Measurements from ENCODE around the gene YEATS4. TPM values are rescaled to one million over a fixed set of nuclear protein-coding genes. Genes with fewer than 3 reads are reported as not detected.

YEATS4 gene
- total RNA-seq, 1 experiment from 2014 or later, result 20.9 TPM

- DNase-seq (ENCODE audit: low read depth, low spot score) (no peak), ATAC-seq (no peak)
- H3K9me3 ChIP-seq (ENCODE audit: control insufficient read depth, insufficient read depth, low read depth, low read length), result no peaks in the 10 kb centered on the region
- H3K4me1 ChIP-seq (ENCODE audit: control insufficient read depth, insufficient read depth, low read length), result no peaks in the 10 kb centered on the region
- intact Hi-C loops (cut with micrococcal nuclease; ENCODE audit: unreplicated experiment), result loop anchor here (10.0 kb wide), 1 partner anchor 222 kb away; no protein-coding TSS in a partner anchor
- no peak overlapping the region for H3K27ac ChIP-seq (ENCODE audit: low read length)
- CTCF ChIA-PET, result no interaction called here
- no peaks in the 10 kb centered on the region for H3K36me3 ChIP-seq (ENCODE audit: control insufficient read depth, insufficient read depth, low read length)
- TF ChIP-seq TCF7L2 (IDR thresholded peaks at IDR 0.05; ENCODE audit: low read depth, low read length) (no peak), POLR2AphosphoS5 (IDR thresholded peaks at IDR 0.05; ENCODE audit: low read depth, low read length) (no peak)
- H3K27me3 ChIP-seq (ENCODE audit: control insufficient read depth, insufficient read depth, low read length), result no peaks in the 10 kb centered on the region
- BruUV-seq (replicated peaks), result no TSS peak
- in situ Hi-C loops (cut with HindIII; ENCODE audit: low pct_unique_long_range_greater_than_20kb, low sequenced_read_pairs), result no loop called here
- H3K4me3 ChIP-seq (ENCODE audit: low read depth in 2 of 2, low read length in 2 of 2), result no peak overlapping the region
- POLR2A ChIA-PET, result no interaction called here
Observed at GRCh38 chr12:69352904-69353303, 6.6 kb upstream of the YEATS4 start.

DNA sequence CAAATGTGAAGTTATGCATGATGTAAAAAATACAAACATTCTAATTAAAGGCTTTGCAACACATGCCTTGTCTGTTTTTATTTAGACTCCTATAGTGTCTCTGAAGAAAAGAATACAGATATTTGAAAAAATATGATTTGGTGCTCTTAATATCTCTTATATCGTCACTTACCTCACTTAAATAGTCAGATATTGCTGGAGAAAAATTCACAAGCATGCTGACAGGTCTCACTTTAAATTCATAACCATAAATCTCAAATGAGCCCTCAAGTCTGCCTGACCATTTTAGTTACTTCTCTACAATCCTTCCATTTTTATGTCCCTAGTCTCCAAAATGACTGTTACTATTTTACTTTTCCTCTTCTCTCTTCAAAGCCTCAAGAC lies 5.4 kb upstream of the YEATS4 start:
- CTCF ChIA-PET, result interaction anchor here (0.6 kb wide), 1 partner anchor 670 kb away, joined by 3 read pairs; no protein-coding TSS in a partner anchor
- no peak for DNase-seq (ENCODE audit: low read depth, low spot score)
- ATAC-seq, result no peak
- in situ Hi-C loops (cut with HindIII; ENCODE audit: low pct_unique_long_range_greater_than_20kb, low sequenced_read_pairs), result no loop called here
- Histone ChIP-seq H3K27me3 (ENCODE audit: control insufficient read depth, insufficient read depth, low read length) (no peaks in the 10 kb centered on the region), H3K4me1 (ENCODE audit: control insufficient read depth, insufficient read depth, low read length) (peaks cover 5% of the 10 kb centered on the region; the same call in 1 of the 2 replicates), H3K4me3 (ENCODE audit: low read depth in 2 of 2, low read length in 2 of 2) (no peak overlapping the region), H3K27ac (ENCODE audit: low read length) (no peak overlapping the region), H3K9me3 (ENCODE audit: control insufficient read depth, insufficient read depth, low read depth, low read length) (no peaks in the 10 kb centered on the region), H3K36me3 (ENCODE audit: control insufficient read depth, insufficient read depth, low read length) (no peaks in the 10 kb centered on the region)
- TF ChIP-seq TCF7L2 (IDR thresholded peaks at IDR 0.05; ENCODE audit: low read depth, low read length), result no peak
- no peak for TF ChIP-seq SIN3A (IDR thresholded peaks at IDR 0.05; ENCODE audit: borderline replicate concordance, insufficient read depth, low read depth, low read length)
- no peak for TF ChIP-seq POLR2AphosphoS5 (IDR thresholded peaks at IDR 0.05; ENCODE audit: low read depth, low read length)
- TF ChIP-seq REST (IDR thresholded peaks at IDR 0.05; ENCODE audit: insufficient read depth in 1 of 2, low read depth in 2 of 2, low read length in 1 of 2), result no peak
- TF ChIP-seq CTCF (IDR thresholded peaks at IDR 0.05), result no peak
- intact Hi-C loops (cut with micrococcal nuclease; ENCODE audit: unreplicated experiment), result loop anchor here (10.0 kb wide), 1 partner anchor 221 kb away; no protein-coding TSS in a partner anchor
- POLR2A ChIA-PET, result no interaction called here
- no TSS peak for BruUV-seq (replicated peaks)

DNA sequence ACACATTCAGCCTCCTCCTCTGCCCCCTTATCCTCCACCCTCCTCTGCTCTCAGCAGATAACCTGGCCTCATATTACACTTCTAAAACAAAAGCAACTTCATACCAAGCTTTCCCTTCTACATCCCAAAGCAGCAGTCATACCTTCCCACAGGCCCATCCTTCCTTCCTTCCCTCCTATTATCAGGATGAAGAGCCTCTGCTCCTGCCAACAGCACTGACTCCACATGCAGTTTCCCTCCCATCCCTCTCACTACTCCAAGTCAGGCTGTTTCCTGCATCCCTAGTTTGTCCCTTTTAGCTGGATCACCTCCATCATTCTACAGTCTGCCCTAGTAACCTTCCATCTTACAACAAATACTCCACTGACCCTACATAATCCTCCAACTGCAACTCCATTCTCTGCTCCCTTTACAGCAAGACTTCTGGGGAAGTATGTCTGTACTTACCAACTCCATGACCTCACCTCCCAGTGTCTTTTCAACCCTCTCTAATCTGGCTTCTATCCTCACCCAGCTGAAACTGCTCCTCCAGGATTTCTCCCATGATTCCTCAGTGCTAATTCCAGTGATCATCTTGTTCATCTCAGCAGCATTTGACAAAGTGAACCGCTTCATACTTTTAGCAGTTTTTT lies 4.9 kb upstream of the YEATS4 start:
- intact Hi-C loops (cut with micrococcal nuclease; ENCODE audit: unreplicated experiment), result loop anchor here (5.0 to 10.0 kb wide), 2 partner anchors 220 to 283 kb away; no protein-coding TSS in a partner anchor
- TF ChIP-seq REST (IDR thresholded peaks at IDR 0.05; ENCODE audit: insufficient read depth in 1 of 2, low read depth in 2 of 2, low read length in 1 of 2), result no peak
- no peak for TF ChIP-seq SIN3A (IDR thresholded peaks at IDR 0.05; ENCODE audit: borderline replicate concordance, insufficient read depth, low read depth, low read length)
- TF ChIP-seq POLR2AphosphoS5 (IDR thresholded peaks at IDR 0.05; ENCODE audit: low read depth, low read length), result no peak
- TF ChIP-seq CTCF (IDR thresholded peaks at IDR 0.05), result no peak
- DNase-seq (ENCODE audit: low read depth, low spot score), result no peak
- in situ Hi-C loops (cut with HindIII; ENCODE audit: low pct_unique_long_range_greater_than_20kb, low sequenced_read_pairs), result no loop called here
- POLR2A ChIA-PET, result no interaction called here
- H3K9me3 ChIP-seq (ENCODE audit: control insufficient read depth, insufficient read depth, low read depth, low read length), result no peaks in the 10 kb centered on the region
- CTCF ChIA-PET, result no interaction called here
- H3K36me3 ChIP-seq (ENCODE audit: control insufficient read depth, insufficient read depth, low read length), result no peaks in the 10 kb centered on the region; the same call in 1 of the 2 replicates
- no peaks in the 10 kb centered on the region for H3K27me3 ChIP-seq (ENCODE audit: control insufficient read depth, insufficient read depth, low read length)
- H3K4me3 ChIP-seq (ENCODE audit: low read depth in 2 of 2, low read length in 2 of 2), result no peak overlapping the region
- no peak for ATAC-seq
- H3K4me1 ChIP-seq (ENCODE audit: control insufficient read depth, insufficient read depth, low read length), result peaks cover 6% of the 10 kb centered on the region; the same call in 1 of the 2 replicates
- no TSS peak for BruUV-seq (replicated peaks)
- no peak overlapping the region for H3K27ac ChIP-seq (ENCODE audit: low read length)

All from Panc1 (cell line).